ENCODE measurements around the gene BEAN1.

DNA sequence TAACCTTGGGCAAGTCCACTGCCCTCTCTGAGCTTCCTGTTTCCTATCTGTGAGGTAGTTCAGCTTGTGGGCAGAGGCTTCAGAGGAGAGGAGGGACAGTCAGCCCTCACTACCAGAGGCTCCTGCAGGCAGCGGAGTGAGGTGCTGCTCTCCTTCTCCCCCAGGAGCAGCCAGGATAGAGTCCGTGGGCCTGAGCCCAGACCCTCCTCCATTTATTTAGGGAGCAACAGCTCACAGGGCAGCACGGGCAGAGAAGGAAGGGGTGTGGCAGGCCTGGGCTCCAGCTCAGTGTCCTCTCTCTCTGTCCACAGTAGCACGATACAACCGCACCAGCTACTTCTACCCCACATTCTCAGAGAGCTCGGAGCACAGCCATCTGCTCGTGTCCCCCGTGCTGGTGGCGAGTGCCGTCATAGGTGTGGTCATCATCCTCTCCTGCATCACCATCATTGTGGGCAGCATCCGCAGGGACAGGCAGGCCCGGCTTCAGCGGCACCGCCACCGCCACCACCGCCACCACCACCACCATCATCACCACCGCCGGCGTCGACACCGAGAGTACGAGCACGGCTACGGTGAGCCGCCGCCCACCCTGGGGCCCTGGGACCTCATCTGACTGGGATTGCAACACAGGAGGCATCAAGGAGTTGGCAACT lies 42.3 kb downstream of the BEAN1 start:
- TF ChIP-seq, protein P1, sequence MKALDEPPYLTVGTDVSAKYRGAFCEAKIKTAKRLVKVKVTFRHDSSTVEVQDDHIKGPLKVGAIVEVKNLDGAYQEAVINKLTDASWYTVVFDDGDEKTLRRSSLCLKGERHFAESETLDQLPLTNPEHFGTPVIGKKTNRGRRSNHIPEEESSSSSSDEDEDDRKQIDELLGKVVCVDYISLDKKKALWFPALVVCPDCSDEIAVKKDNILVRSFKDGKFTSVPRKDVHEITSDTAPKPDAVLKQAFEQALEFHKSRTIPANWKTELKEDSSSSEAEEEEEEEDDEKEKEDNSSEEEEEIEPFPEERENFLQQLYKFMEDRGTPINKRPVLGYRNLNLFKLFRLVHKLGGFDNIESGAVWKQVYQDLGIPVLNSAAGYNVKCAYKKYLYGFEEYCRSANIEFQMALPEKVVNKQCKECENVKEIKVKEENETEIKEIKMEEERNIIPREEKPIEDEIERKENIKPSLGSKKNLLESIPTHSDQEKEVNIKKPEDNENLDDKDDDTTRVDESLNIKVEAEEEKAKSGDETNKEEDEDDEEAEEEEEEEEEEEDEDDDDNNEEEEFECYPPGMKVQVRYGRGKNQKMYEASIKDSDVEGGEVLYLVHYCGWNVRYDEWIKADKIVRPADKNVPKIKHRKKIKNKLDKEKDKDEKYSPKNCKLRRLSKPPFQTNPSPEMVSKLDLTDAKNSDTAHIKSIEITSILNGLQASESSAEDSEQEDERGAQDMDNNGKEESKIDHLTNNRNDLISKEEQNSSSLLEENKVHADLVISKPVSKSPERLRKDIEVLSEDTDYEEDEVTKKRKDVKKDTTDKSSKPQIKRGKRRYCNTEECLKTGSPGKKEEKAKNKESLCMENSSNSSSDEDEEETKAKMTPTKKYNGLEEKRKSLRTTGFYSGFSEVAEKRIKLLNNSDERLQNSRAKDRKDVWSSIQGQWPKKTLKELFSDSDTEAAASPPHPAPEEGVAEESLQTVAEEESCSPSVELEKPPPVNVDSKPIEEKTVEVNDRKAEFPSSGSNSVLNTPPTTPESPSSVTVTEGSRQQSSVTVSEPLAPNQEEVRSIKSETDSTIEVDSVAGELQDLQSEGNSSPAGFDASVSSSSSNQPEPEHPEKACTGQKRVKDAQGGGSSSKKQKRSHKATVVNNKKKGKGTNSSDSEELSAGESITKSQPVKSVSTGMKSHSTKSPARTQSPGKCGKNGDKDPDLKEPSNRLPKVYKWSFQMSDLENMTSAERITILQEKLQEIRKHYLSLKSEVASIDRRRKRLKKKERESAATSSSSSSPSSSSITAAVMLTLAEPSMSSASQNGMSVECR (CRISPR knock-in tag; IDR thresholded peaks at IDR 0.05; ENCODE audit: borderline replicate concordance) = no peak
- TF ChIP-seq, protein P2, sequence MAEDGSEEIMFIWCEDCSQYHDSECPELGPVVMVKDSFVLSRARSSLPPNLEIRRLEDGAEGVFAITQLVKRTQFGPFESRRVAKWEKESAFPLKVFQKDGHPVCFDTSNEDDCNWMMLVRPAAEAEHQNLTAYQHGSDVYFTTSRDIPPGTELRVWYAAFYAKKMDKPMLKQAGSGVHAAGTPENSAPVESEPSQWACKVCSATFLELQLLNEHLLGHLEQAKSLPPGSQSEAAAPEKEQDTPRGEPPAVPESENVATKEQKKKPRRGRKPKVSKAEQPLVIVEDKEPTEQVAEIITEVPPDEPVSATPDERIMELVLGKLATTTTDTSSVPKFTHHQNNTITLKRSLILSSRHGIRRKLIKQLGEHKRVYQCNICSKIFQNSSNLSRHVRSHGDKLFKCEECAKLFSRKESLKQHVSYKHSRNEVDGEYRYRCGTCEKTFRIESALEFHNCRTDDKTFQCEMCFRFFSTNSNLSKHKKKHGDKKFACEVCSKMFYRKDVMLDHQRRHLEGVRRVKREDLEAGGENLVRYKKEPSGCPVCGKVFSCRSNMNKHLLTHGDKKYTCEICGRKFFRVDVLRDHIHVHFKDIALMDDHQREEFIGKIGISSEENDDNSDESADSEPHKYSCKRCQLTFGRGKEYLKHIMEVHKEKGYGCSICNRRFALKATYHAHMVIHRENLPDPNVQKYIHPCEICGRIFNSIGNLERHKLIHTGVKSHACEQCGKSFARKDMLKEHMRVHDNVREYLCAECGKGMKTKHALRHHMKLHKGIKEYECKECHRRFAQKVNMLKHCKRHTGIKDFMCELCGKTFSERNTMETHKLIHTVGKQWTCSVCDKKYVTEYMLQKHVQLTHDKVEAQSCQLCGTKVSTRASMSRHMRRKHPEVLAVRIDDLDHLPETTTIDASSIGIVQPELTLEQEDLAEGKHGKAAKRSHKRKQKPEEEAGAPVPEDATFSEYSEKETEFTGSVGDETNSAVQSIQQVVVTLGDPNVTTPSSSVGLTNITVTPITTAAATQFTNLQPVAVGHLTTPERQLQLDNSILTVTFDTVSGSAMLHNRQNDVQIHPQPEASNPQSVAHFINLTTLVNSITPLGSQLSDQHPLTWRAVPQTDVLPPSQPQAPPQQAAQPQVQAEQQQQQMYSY (CRISPR knock-in tag; IDR thresholded peaks at IDR 0.05) = no peak
- TF ChIP-seq, protein P3, sequence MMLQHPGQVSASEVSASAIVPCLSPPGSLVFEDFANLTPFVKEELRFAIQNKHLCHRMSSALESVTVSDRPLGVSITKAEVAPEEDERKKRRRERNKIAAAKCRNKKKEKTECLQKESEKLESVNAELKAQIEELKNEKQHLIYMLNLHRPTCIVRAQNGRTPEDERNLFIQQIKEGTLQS (CRISPR knock-in tag; conservative IDR thresholded peaks at IDR 0.05) = no peak
- TF ChIP-seq, protein P4, sequence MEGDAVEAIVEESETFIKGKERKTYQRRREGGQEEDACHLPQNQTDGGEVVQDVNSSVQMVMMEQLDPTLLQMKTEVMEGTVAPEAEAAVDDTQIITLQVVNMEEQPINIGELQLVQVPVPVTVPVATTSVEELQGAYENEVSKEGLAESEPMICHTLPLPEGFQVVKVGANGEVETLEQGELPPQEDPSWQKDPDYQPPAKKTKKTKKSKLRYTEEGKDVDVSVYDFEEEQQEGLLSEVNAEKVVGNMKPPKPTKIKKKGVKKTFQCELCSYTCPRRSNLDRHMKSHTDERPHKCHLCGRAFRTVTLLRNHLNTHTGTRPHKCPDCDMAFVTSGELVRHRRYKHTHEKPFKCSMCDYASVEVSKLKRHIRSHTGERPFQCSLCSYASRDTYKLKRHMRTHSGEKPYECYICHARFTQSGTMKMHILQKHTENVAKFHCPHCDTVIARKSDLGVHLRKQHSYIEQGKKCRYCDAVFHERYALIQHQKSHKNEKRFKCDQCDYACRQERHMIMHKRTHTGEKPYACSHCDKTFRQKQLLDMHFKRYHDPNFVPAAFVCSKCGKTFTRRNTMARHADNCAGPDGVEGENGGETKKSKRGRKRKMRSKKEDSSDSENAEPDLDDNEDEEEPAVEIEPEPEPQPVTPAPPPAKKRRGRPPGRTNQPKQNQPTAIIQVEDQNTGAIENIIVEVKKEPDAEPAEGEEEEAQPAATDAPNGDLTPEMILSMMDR (IDR thresholded peaks at IDR 0.05) = no peak
- TF ChIP-seq, protein P5, sequence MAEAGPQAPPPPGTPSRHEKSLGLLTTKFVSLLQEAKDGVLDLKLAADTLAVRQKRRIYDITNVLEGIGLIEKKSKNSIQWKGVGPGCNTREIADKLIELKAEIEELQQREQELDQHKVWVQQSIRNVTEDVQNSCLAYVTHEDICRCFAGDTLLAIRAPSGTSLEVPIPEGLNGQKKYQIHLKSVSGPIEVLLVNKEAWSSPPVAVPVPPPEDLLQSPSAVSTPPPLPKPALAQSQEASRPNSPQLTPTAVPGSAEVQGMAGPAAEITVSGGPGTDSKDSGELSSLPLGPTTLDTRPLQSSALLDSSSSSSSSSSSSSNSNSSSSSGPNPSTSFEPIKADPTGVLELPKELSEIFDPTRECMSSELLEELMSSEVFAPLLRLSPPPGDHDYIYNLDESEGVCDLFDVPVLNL (CRISPR knock-in tag; IDR thresholded peaks at IDR 0.05; ENCODE audit: borderline replicate concordance, low read depth) = no peak

All from WTC11 (cell line).